Smooth muscle cell (in vitro differentiated cells): ENCODE measurements around the gene MED9. TPM values are rescaled to one million over a fixed set of nuclear protein-coding genes. Genes with fewer than 3 reads are reported as not detected.

Experiments
- DNase-seq: peaks from one replicate; lab custom pipeline; 2025; ENCODE audit not compliant: unreplicated experiment; lab: John Stamatoyannopoulos, UW
- H2AFZ ChIP-seq: fragments of 200-600 bp; sonication (generic); 2 replicates; pipeline ENCODE4 v1.6.0; 2016; ENCODE audit warnings: antibody characterized with exemption, low read depth, mild to moderate bottlenecking
- H3F3A ChIP-seq: fragments of 200-600 bp; sonication (generic); 2 replicates; pipeline ENCODE4 v1.6.0; 2017; ENCODE audit warnings: antibody characterized with exemption, low read depth
- H3K27ac ChIP-seq: fragments of 200-600 bp; sonication (generic); 2 replicates; pipeline ENCODE4 v1.5.1; 2016; ENCODE audit warnings: low read depth, mild to moderate bottlenecking
- H3K27me3 ChIP-seq: fragments of 200-600 bp; sonication (generic); 2 replicates; pipeline ENCODE4 v1.6.1; 2016; ENCODE audit warnings: low read depth, mild to moderate bottlenecking
- H3K36me3 ChIP-seq: fragments of 200-600 bp; sonication (generic); 2 replicates; pipeline ENCODE4 v1.5.1; 2016; ENCODE audit warnings: low read depth
- H3K4me1 ChIP-seq: fragments of 200-600 bp; sonication (generic); 2 replicates; pipeline ENCODE4 v1.5.1; 2016; ENCODE audit warnings: low read depth
- H3K4me2 ChIP-seq: fragments of 200-600 bp; sonication (generic); 2 replicates; pipeline ENCODE4 v1.6.0; 2016; ENCODE audit warnings: mild to moderate bottlenecking
- H3K4me3 ChIP-seq: fragments of 200-600 bp; sonication (generic); 2 replicates; pipeline ENCODE4 v1.5.1; 2016; ENCODE audit warnings: mild to moderate bottlenecking
- H3K79me2 ChIP-seq: fragments of 200-600 bp; sonication (generic); 2 replicates; pipeline ENCODE4 v1.6.0; 2016; ENCODE audit warnings: low read depth, mild to moderate bottlenecking
- H3K9ac ChIP-seq: fragments of 200-600 bp; sonication (generic); 2 replicates; pipeline ENCODE4 v1.6.0; 2016; ENCODE audit warnings: low read depth
- H3K9me3 ChIP-seq: fragments of 200-600 bp; sonication (generic); replicated peaks from 2 replicates; pipeline ENCODE4 v1.5.1; 2016; ENCODE audit warnings: low read depth
- H4K20me1 ChIP-seq: fragments of 200-600 bp; sonication (generic); 2 replicates; pipeline ENCODE4 v1.6.0; 2016; ENCODE audit warnings: low read depth
- CTCF ChIP-seq: fragments of 200-600 bp; sonication (generic); IDR thresholded peaks from 2 replicates; pipeline ENCODE4 v1.5.1; 2017; ENCODE audit warnings: borderline replicate concordance, mild to moderate bottlenecking, antibody characterized with exemption; ENCODE audit not compliant: insufficient read depth, poor library complexity, severe bottlenecking
- WGBS: methylation state at CpG from one replicate; pipeline ENCODE4 v1.1.7; 2016; ENCODE audit warnings: low lambda C conversion rate; 5-methylcytosine and 5-hydroxymethylcytosine counted together
- polyA plus RNA-seq: library from polyadenylated mRNA; unstranded; fragments of >200 nt; fragmentation: Nextera tagmentation; extraction: Ambion mirVana; gene quantifications from 2 replicates; pipeline ENCODE4 v1.2.1, GENCODE V29; 2016
- total RNA-seq: library from RNA; depleted of rRNA; stranded (reverse); fragments of >200 nt; gene quantifications from 2 replicates; pipeline ENCODE4 v1.2.3, GENCODE V29; 2014

The MED9 gene
- total and polyA plus RNA-seq, 2 experiments from 2014 or later = 8.4 to 15.4 TPM

GRCh38 chr17:17509601-17510425 lies 33.0 kb downstream of the MED9 start:
- Histone ChIP-seq H3K4me2 (no peak overlapping the region), H3K4me1 (peaks cover under 1% of the 10 kb centered on the region), H3K79me2 (no peaks in the 10 kb centered on the region), H3K9ac (no peak overlapping the region), H3F3A (no peaks in the 10 kb centered on the region), H3K27me3 (no peaks in the 10 kb centered on the region), H3K27ac (no peak overlapping the region), H3K36me3 (no peaks in the 10 kb centered on the region), H3K4me3 (no peak overlapping the region), H3K9me3 (no peaks in the 10 kb centered on the region), H2AFZ (no peak overlapping the region), H4K20me1 (peaks cover 16% of the 10 kb centered on the region)
- 94% methylated on average over 21 of the region's 21 CpGs for WGBS
- no peak for DNase-seq
- no peak for TF ChIP-seq CTCF

DNA sequence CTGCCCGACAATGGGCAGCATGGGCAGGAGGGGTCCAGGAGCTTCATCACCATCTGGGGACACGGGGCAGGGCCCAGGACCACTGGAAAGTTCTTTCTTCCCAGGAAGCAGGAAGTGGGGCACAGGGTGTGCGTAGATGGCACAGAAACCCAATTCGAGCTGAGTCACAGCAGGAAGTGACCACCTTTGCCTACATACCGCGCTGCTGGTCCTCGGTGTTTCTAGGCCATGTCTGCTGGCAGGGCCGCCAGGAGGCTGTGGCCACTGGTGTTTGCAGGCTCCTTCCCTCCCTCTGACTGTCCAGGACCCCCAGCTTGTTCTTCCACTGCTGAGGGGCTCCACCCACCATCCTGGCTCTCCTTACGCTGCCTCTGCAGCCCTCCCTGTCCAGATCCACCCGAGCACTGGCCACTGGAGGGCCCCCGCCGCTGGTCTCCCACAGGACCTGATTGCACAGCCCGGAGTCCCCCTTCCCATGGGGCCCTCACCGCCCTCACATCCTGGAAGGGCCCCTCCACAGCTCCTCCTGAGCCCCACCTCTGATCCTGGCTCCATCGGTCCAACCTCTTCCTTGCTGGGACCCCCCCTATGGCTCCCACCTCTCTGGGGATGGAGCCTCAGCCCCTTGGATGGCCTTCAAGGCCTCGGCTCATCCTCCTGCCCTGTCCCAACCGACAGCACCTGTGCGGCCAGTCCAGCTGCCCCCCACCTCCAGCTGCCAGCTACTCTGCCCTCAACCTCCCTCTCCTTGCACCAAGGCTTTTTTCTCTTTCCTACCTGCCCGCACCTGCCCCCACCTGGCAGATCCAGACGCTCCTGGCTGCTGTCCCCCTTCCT lies 33.9 kb downstream of the MED9 start:
- Histone ChIP-seq H3K9ac (no peak overlapping the region), H4K20me1 (peaks cover 21% of the 10 kb centered on the region), H3K4me2 (no peak overlapping the region), H3K79me2 (no peaks in the 10 kb centered on the region), H3K4me3 (no peak overlapping the region), H3K4me1 (peaks cover 10% of the 10 kb centered on the region), H3K27ac (no peak overlapping the region), H3F3A (no peaks in the 10 kb centered on the region), H2AFZ (no peak overlapping the region), H3K9me3 (no peaks in the 10 kb centered on the region), H3K36me3 (no peaks in the 10 kb centered on the region), H3K27me3 (no peaks in the 10 kb centered on the region)
- no peak for TF ChIP-seq CTCF
- WGBS = 96% methylated on average over 20 of the region's 20 CpGs
- no peak for DNase-seq

DNA sequence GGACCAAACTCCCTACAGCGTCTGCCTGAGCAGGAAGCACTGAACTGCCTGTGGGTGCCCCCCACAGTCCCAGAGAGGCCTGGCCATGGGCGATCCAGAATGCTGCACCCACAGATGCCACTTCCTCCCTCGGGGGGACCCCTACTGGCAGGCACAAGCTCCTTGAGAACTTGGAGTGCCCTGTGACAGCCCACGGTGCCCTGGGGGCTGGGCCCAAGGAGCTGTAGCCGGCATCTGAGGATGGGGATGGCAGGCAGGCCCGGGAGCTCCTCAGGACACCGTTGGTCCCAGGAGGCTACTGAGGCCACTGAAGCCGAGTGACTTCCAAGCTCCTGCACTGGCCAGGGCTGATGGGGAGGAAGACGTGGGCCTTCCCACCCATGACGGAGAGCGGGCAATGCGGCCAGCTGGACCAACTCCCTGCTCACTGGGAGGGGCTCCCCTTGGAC lies 34.5 kb downstream of the MED9 start:
- DNase-seq = no peak
- 95% methylated on average over 12 of the region's 12 CpGs for WGBS
- no peaks in the 10 kb centered on the region for H3K27me3 ChIP-seq

More for the DNA sequence above, 34.5 kb downstream of the MED9 start:
- Histone ChIP-seq H3K79me2 (no peaks in the 10 kb centered on the region), H3K4me2 (no peak overlapping the region), H3K9me3 (no peaks in the 10 kb centered on the region), H3K4me3 (no peak overlapping the region), H3K9ac (no peak overlapping the region), H3K4me1 (peaks cover 11% of the 10 kb centered on the region), H3F3A (no peaks in the 10 kb centered on the region), H2AFZ (no peak overlapping the region), H4K20me1 (peaks cover 21% of the 10 kb centered on the region), H3K27ac (no peak overlapping the region), H3K36me3 (no peaks in the 10 kb centered on the region)
- no peak for TF ChIP-seq CTCF
